Kidney (tissue), 14 donors: ENCODE data around the gene NRP2. TPM values are rescaled to one million over a fixed set of nuclear protein-coding genes. Genes with fewer than 3 reads are reported as not detected.

Experiments used
- DNase-seq, 5 donors: peaks; one replicate each; pipeline ENCODE4 v3.0.0-alpha.2; 2013 to 2020
- FAIRE-seq: peaks from 2 replicates; lab custom pipeline; 2012; peaks lifted over from hg19 to GRCh38; lab: Jason Lieb, UNC
- H3K27ac ChIP-seq, 2 donors: one replicate each; pipeline ENCODE4 v1.7.0; 2013; ENCODE audit warnings: low read depth in 2 of 2, low read length in 2 of 2, inconsistent platforms in 1 of 2
- H3K27me3 ChIP-seq: one replicate; pipeline ENCODE4 v1.7.1; 2013; ENCODE audit warnings: low read length, inconsistent platforms; ENCODE audit not compliant: control insufficient read depth, insufficient read depth
- H3K36me3 ChIP-seq, 3 donors: one replicate each; pipeline versions ENCODE4 v1.7.0 to v1.7.1; 2013; ENCODE audit warnings: low read length in 3 of 3, control low read depth in 1 of 3, inconsistent platforms in 1 of 3; ENCODE audit not compliant: insufficient read depth in 3 of 3, control insufficient read depth in 2 of 3
- H3K4me1 ChIP-seq, 3 donors: one replicate each; pipeline versions ENCODE4 v1.7.0 to v1.7.1; 2013; ENCODE audit warnings: low read length in 3 of 3, inconsistent platforms in 1 of 3, low read depth in 1 of 3; ENCODE audit not compliant: control insufficient read depth in 2 of 3, insufficient read depth in 2 of 3
- H3K4me3 ChIP-seq, 3 donors: one replicate each; pipeline versions ENCODE4 v1.7.0 to v1.8.1; 2013; ENCODE audit warnings: low read length in 3 of 3, control low read depth in 1 of 3, inconsistent platforms in 1 of 3
- H3K9ac ChIP-seq, 3 donors: one replicate each; pipeline versions ENCODE4 v1.7.0 to v1.7.1; 2013; ENCODE audit warnings: low read length in 3 of 3, control low read depth in 1 of 3, inconsistent platforms in 1 of 3
- H3K9me3 ChIP-seq, 3 donors: one replicate each; pipeline versions ENCODE4 v1.7.0 to v1.7.1; 2013; ENCODE audit warnings: low read length in 3 of 3, control low read depth in 1 of 3, inconsistent platforms in 1 of 3; ENCODE audit not compliant: control insufficient read depth in 2 of 3, insufficient read depth in 1 of 3
- intact Hi-C: fragments of 100-400 bp; cut with DNase I; formaldehyde crosslinking; loops from one replicate; pipeline ENCODE4 v1.11.1; 2022
- polyA plus RNA-seq: library from polyadenylated mRNA; stranded (reverse); fragments of 350-450 nt; fragmentation: Illumina TruSeq; extraction: RNeasy Lipid Tissue Mini Kit (QIAGEN cat#74804); gene quantifications from one replicate; pipeline ENCODE4 v1.2.3, GENCODE V29; 2014; ENCODE audit warnings: low read depth, low replicate concordance; ENCODE audit not compliant: insufficient read depth
- total RNA-seq: library from RNA; stranded (reverse); fragmentation: NEBNext Ultra II Directional; extraction: Animal tissue kit (Norgen Biotek cat#: 25700); gene quantifications from one replicate; pipeline ENCODE4 v1.2.1, GENCODE V29; 2021
- TF ChIP-seq, protein P1 (sequence below): IDR thresholded peaks from 3 replicates; pipeline ENCODE4 v1.5.1; 2012; ENCODE audit warnings: mild to moderate bottlenecking, moderate library complexity, borderline replicate concordance; ENCODE audit not compliant: insufficient read depth; ENCODE audit errors: extremely low read depth
- donor health status: control.
- donor health status: control.
- donor health status: control.
- donor health status: control.
- donor health status: control.
- donor health status: DM: yes; HTN: yes; CAD: no.
- donor health status: Normal renal cell carcinoma (clear cell type).

The NRP2 gene
- total and polyA plus RNA-seq, 2 donors from 2014 or later = 2.3 to 37.7 TPM

DNA sequence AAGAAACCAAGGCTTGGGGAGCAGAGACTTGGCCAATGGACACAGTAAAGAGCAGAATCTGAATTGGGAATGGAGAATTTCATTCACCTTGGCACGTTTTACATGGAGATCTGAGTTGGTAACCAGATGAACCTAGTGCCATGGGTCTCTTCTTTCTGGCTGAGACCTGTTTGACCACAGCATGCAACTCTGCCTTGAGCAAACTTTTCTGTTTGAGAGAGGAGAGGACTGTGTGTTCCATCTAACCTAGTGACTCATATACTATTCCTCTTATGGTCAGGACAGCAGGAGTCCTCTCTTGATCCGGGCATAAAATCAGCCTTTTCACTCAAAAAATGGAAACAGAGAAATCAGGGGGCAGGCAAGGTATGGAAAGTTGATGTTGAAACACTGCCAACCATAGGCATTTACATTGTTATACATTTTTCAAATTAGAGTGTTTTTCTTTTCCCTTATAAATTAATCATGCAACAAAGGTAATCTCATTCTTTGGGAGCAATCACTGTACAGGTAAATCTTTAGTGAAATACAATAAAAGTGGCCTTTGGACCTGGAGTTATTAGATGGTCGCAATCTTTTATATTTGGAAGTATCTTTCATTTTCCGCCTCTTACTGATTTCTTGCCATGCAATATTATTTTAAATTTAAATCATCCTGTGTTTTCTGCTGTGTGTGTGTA, 86.7 kb downstream of the NRP2 start:
- peaks cover 0 to 2% (median 0%) of the 10 kb centered on the region in 3 donors for H3K4me1 ChIP-seq
- no peaks in the 10 kb centered on the region for H3K9me3 ChIP-seq
- H3K27me3 ChIP-seq = no peaks in the 10 kb centered on the region
- TF ChIP-seq, protein P1, sequence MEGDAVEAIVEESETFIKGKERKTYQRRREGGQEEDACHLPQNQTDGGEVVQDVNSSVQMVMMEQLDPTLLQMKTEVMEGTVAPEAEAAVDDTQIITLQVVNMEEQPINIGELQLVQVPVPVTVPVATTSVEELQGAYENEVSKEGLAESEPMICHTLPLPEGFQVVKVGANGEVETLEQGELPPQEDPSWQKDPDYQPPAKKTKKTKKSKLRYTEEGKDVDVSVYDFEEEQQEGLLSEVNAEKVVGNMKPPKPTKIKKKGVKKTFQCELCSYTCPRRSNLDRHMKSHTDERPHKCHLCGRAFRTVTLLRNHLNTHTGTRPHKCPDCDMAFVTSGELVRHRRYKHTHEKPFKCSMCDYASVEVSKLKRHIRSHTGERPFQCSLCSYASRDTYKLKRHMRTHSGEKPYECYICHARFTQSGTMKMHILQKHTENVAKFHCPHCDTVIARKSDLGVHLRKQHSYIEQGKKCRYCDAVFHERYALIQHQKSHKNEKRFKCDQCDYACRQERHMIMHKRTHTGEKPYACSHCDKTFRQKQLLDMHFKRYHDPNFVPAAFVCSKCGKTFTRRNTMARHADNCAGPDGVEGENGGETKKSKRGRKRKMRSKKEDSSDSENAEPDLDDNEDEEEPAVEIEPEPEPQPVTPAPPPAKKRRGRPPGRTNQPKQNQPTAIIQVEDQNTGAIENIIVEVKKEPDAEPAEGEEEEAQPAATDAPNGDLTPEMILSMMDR = no peak
- intact Hi-C loops = loop anchor here (10.0 kb wide), 1 partner anchor 84 kb away; the partner anchor contains the start of gene NRP2
- no peak overlapping the region for H3K27ac ChIP-seq
- DNase-seq = no peak
- no peak overlapping the region for H3K9ac ChIP-seq
- no peak for FAIRE-seq
- no peaks in the 10 kb centered on the region for H3K36me3 ChIP-seq
- no peak overlapping the region for H3K4me3 ChIP-seq

DNA sequence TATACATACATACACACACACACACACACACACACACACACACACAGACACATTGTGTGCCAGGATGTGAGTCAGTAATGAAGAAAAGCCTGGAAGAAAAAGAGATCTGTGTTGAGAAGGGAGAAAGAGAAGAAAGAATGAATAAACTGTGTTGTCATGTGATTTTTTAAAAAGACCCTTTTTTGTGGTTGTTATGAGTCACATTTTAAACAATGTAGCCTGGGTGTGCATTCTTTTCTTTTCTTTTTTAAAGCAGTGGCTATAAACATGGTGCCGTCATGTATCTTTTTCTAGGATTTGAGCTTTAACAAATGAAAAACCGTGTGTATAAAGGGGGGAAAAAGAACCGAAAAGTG, 87.2 kb downstream of the NRP2 start:
- Histone ChIP-seq H3K4me1 (peaks cover 0 to 2% (median 0%) of the 10 kb centered on the region in 3 donors), H3K27ac (no peak overlapping the region), H3K27me3 (no peaks in the 10 kb centered on the region), H3K36me3 (no peaks in the 10 kb centered on the region), H3K4me3 (no peak overlapping the region), H3K9ac (no peak overlapping the region), H3K9me3 (no peaks in the 10 kb centered on the region)
- no peak for DNase-seq
- FAIRE-seq = no peak
- TF ChIP-seq, protein P1 = no peak
- intact Hi-C loops = loop anchor here (10.0 kb wide), 1 partner anchor 85 kb away; the partner anchor contains the start of gene NRP2

DNA sequence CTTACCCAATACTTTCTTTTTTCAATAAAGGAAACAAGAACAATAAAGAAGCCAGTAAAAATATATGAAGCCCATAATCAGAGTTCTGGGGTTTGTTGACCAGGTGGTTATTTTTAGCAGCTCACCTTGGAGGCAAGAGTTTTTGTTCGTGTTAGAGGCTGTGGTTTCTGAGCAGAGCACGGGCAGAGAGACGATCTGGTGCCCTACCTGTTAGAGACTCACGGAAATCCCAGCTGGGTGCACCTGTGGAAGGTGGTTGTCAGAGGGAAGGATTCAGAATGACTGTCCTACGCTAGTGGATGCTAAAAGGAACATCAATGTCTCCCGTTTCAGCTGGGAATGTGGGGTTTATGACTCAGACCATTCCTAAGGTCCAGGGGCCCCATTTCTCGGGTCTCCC, 87.6 kb downstream of the NRP2 start:
- intact Hi-C loops = loop anchor here (10.0 kb wide), 1 partner anchor 85 kb away; the partner anchor contains the start of gene NRP2

More for the DNA sequence above, 87.6 kb downstream of the NRP2 start:
- no peak overlapping the region for H3K27ac ChIP-seq
- no peak for DNase-seq
- no peak overlapping the region for H3K4me3 ChIP-seq
- FAIRE-seq = no peak
- no peaks in the 10 kb centered on the region for H3K27me3 ChIP-seq
- H3K9ac ChIP-seq = no peak overlapping the region
- TF ChIP-seq, protein P1 = no peak
- no peaks in the 10 kb centered on the region for H3K9me3 ChIP-seq
- peaks cover 0 to 2% (median 0%) of the 10 kb centered on the region in 3 donors for H3K4me1 ChIP-seq
- no peaks in the 10 kb centered on the region for H3K36me3 ChIP-seq
